ENCODE results near the gene FADS3.

The FADS3 gene

GRCh38 chr11:61912991-61913698 lies 21.8 kb upstream of the FADS3 start:
- DNase-seq = no peak

GRCh38 chr11:61912530-61912898 lies 21.2 kb upstream of the FADS3 start:
- no peak for DNase-seq

GRCh38 chr11:61911701-61912529 lies 20.6 kb upstream of the FADS3 start:
- no peak for DNase-seq

GRCh38 chr11:61911128-61911700 lies 19.9 kb upstream of the FADS3 start:
- no peak for DNase-seq

- no peak for DNase-seq
Observed at GRCh38 chr11:61910187-61911127, 19.1 kb upstream of the FADS3 start.

GRCh38 chr11:61908730-61909316 lies 17.5 kb upstream of the FADS3 start:
- DNase-seq = no peak

- DNase-seq = no peak
Observed at GRCh38 chr11:61907871-61908729, 16.8 kb upstream of the FADS3 start.

- no peak for DNase-seq
Observed at GRCh38 chr11:61907282-61907681, 15.9 kb upstream of the FADS3 start.

- DNase-seq = no peak
Observed at GRCh38 chr11:61906522-61906909, 15.2 kb upstream of the FADS3 start.

- no peak for DNase-seq
Observed at GRCh38 chr11:61905801-61906521, 14.6 kb upstream of the FADS3 start.

GRCh38 chr11:61905067-61905696 lies 13.8 kb upstream of the FADS3 start:
- DNase-seq = no peak

GRCh38 chr11:61904539-61905048 lies 13.2 kb upstream of the FADS3 start:
- DNase-seq = no peak

GRCh38 chr11:61903845-61904244 lies 12.5 kb upstream of the FADS3 start:
- no peak for DNase-seq

- no peak for DNase-seq
Observed at GRCh38 chr11:61902313-61902712, 11.0 kb upstream of the FADS3 start.

- DNase-seq = no peak
Observed at GRCh38 chr11:61901397-61901796, 10.1 kb upstream of the FADS3 start.

- no peak for DNase-seq
Observed at GRCh38 chr11:61900251-61900650, 8.9 kb upstream of the FADS3 start.

GRCh38 chr11:61899146-61899841 lies 7.9 kb upstream of the FADS3 start:
- peak; percentile 90 for DNase-seq

GRCh38 chr11:61898247-61898582 lies 6.9 kb upstream of the FADS3 start:
- no peak for DNase-seq

Measured in stimulated activated CD4-positive, alpha-beta T cell treated with anti-CD3 and anti-CD28 coated beads, Interleukin-1b, Interleukin-23, amount 100 ng/mL, for 48 hours (primary cell).